ENCODE data around the gene SMARCC1. TPM values are rescaled to one million over a fixed set of nuclear protein-coding genes. Genes with fewer than 3 reads are reported as not detected.

SMARCC1 gene
- total and polyA plus RNA-seq, 2 experiments from 2014 or later = 35.5 to 38.2 TPM

DNA sequence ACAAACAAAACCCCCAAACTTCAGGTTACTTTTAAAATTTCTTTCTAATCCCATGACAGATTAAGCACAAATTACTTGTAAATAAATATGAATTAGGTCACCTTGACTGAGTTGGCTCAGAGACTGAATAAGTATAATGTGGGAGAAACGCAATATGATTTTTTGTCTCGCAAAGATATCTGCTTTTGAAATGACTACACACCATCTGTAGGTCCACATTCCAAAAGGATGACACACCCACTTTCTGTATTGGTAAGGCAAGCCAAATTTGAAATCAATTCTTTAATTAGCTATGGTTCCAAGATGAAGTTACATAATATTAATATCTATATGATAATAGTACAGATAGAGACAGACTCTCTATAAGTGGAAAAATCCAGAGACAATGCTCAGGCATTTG is 136.1 kb downstream of the SMARCC1 start:
- no peaks in the 10 kb centered on the region for H3K9me2 ChIP-seq (replicated peaks; ENCODE audit: insufficient read depth)
- DNase-seq (ENCODE audit: low spot score) = no peak
- H3K36me3 ChIP-seq (replicated peaks; ENCODE audit: insufficient read depth, low read depth) = no peaks in the 10 kb centered on the region
- H3K79me2 ChIP-seq = peaks cover 49% of the 10 kb centered on the region
- no peaks in the 10 kb centered on the region for H3K9me3 ChIP-seq (ENCODE audit: low read depth)
- no peak overlapping the region for H3K4me3 ChIP-seq
- 95% methylated on average over 2 of the region's 2 CpGs for WGBS (ENCODE audit: low lambda C conversion rate, missing lambda C conversion rate)
- H3K4me1 ChIP-seq (ENCODE audit: insufficient read depth) = no peaks in the 10 kb centered on the region
- no peaks in the 10 kb centered on the region for H3K27me3 ChIP-seq
- no peak overlapping the region for H3K27ac ChIP-seq
- H4K20me1 ChIP-seq (ENCODE audit: insufficient read depth, poor library complexity, severe bottlenecking) = no peaks in the 10 kb centered on the region
- no peak overlapping the region for H3K4me2 ChIP-seq
- TF ChIP-seq EZH2 (IDR thresholded peaks at IDR 0.05; ENCODE audit: borderline replicate concordance) (no peak), EZH2phosphoT487 (IDR thresholded peaks at IDR 0.05; ENCODE audit: low read depth, severe bottlenecking, unreplicated experiment) (no peak)
- TF ChIP-seq, protein P1, sequence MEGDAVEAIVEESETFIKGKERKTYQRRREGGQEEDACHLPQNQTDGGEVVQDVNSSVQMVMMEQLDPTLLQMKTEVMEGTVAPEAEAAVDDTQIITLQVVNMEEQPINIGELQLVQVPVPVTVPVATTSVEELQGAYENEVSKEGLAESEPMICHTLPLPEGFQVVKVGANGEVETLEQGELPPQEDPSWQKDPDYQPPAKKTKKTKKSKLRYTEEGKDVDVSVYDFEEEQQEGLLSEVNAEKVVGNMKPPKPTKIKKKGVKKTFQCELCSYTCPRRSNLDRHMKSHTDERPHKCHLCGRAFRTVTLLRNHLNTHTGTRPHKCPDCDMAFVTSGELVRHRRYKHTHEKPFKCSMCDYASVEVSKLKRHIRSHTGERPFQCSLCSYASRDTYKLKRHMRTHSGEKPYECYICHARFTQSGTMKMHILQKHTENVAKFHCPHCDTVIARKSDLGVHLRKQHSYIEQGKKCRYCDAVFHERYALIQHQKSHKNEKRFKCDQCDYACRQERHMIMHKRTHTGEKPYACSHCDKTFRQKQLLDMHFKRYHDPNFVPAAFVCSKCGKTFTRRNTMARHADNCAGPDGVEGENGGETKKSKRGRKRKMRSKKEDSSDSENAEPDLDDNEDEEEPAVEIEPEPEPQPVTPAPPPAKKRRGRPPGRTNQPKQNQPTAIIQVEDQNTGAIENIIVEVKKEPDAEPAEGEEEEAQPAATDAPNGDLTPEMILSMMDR (IDR thresholded peaks at IDR 0.05; ENCODE audit: poor library complexity) = no peak
- no peak overlapping the region for H2AFZ ChIP-seq

DNA sequence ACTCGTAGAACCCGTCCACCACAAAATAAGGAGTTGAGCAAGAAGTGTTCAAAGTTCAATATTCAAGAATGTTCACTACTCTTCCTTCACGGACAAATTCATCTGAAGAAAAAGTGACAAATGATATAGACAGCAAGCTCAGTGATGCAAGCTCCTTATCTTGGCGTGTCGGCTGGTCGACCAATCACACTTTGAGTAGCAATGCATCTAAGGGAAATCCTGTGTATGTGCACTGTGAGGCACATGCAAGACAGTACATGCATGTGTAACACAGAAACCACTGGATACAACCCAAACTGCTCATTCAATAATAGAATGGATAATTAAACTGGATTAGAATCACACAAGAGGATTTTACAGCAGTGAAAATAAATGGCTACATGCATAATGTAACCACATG is 138.6 kb downstream of the SMARCC1 start:
- DNase-seq (ENCODE audit: low spot score) = no peak
- no peaks in the 10 kb centered on the region for H4K20me1 ChIP-seq (ENCODE audit: insufficient read depth, poor library complexity, severe bottlenecking)
- no peaks in the 10 kb centered on the region for H3K9me3 ChIP-seq (ENCODE audit: low read depth)
- H3K4me1 ChIP-seq (ENCODE audit: insufficient read depth) = no peaks in the 10 kb centered on the region
- WGBS (ENCODE audit: low lambda C conversion rate, missing lambda C conversion rate) = 92% methylated on average over 6 of the region's 6 CpGs
- no peaks in the 10 kb centered on the region for H3K27me3 ChIP-seq
- no peak overlapping the region for H3K4me2 ChIP-seq
- H2AFZ ChIP-seq = no peak overlapping the region
- H3K79me2 ChIP-seq = peaks cover 50% of the 10 kb centered on the region
- no peaks in the 10 kb centered on the region for H3K9me2 ChIP-seq (replicated peaks; ENCODE audit: insufficient read depth)
- no peaks in the 10 kb centered on the region for H3K36me3 ChIP-seq (replicated peaks; ENCODE audit: insufficient read depth, low read depth)
- no peak overlapping the region for H3K4me3 ChIP-seq
- TF ChIP-seq, protein P1 (IDR thresholded peaks at IDR 0.05; ENCODE audit: poor library complexity) = no peak
- TF ChIP-seq EZH2phosphoT487 (IDR thresholded peaks at IDR 0.05; ENCODE audit: low read depth, severe bottlenecking, unreplicated experiment) (no peak), EZH2 (IDR thresholded peaks at IDR 0.05; ENCODE audit: borderline replicate concordance) (no peak)
- H3K27ac ChIP-seq = no peak overlapping the region

DNA sequence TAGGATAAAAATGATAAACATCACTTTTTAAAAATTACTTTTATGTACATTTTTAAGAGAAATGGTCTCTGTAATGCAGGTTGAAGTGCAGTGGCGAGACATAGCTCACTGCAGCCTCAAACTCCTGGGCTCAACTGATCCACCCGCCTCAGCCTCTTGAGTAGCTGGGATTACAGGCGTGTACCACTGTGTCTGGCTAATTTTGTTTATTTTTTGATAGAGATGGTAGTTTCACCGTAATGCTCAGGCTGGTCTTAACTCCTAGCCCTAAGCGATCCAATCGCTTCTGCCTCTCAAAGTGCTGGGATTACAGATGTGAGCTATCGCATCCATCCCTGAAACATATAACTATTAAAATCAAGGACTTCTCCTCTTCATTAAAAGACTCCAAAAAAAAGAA is 140.0 kb downstream of the SMARCC1 start:
- H3K4me2 ChIP-seq = no peak overlapping the region
- H3K36me3 ChIP-seq (replicated peaks; ENCODE audit: insufficient read depth, low read depth) = no peaks in the 10 kb centered on the region
- H3K27me3 ChIP-seq = no peaks in the 10 kb centered on the region
- H3K27ac ChIP-seq = no peak overlapping the region
- WGBS (ENCODE audit: low lambda C conversion rate, missing lambda C conversion rate) = 84% methylated on average over 7 of the region's 7 CpGs
- H3K4me3 ChIP-seq = no peak overlapping the region
- H4K20me1 ChIP-seq (ENCODE audit: insufficient read depth, poor library complexity, severe bottlenecking) = no peaks in the 10 kb centered on the region
- no peak for DNase-seq (ENCODE audit: low spot score)
- no peaks in the 10 kb centered on the region for H3K9me3 ChIP-seq (ENCODE audit: low read depth)
- no peaks in the 10 kb centered on the region for H3K9me2 ChIP-seq (replicated peaks; ENCODE audit: insufficient read depth)
- H3K4me1 ChIP-seq (ENCODE audit: insufficient read depth) = no peaks in the 10 kb centered on the region
- H3K79me2 ChIP-seq = peaks cover 42% of the 10 kb centered on the region
- no peak overlapping the region for H2AFZ ChIP-seq
- TF ChIP-seq EZH2phosphoT487 (IDR thresholded peaks at IDR 0.05; ENCODE audit: low read depth, severe bottlenecking, unreplicated experiment) = no peak
- TF ChIP-seq, protein P1 (IDR thresholded peaks at IDR 0.05; ENCODE audit: poor library complexity) = no peak
- TF ChIP-seq EZH2 (IDR thresholded peaks at IDR 0.05; ENCODE audit: borderline replicate concordance) = no peak

DNA sequence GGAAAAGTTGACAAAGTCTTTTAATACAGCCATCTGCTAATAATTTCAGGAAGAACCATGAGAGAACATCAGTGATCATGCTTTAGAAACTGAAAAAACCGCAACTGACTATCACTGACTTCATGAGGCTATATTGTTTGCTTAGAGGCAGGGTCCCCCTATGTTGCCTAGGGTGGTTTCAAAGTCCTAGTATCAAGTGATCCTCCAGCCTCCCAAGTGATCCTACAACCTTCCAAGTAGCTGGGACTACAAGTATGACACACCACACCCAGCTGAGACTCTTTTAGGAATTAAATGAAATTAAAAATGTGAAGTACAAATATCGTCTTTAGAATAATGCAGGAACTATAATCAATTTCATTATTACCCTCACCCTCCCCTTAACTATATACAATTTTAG is 144.8 kb downstream of the SMARCC1 start:
- Histone ChIP-seq H3K9me2 (replicated peaks; ENCODE audit: insufficient read depth) (no peaks in the 10 kb centered on the region), H3K4me1 (ENCODE audit: insufficient read depth) (no peaks in the 10 kb centered on the region), H2AFZ (no peak overlapping the region), H3K27ac (no peak overlapping the region), H3K36me3 (replicated peaks; ENCODE audit: insufficient read depth, low read depth) (no peaks in the 10 kb centered on the region), H4K20me1 (ENCODE audit: insufficient read depth, poor library complexity, severe bottlenecking) (no peaks in the 10 kb centered on the region), H3K4me3 (no peak overlapping the region), H3K9me3 (ENCODE audit: low read depth) (no peaks in the 10 kb centered on the region), H3K27me3 (no peaks in the 10 kb centered on the region), H3K79me2 (peaks cover 20% of the 10 kb centered on the region), H3K4me2 (no peak overlapping the region)
- no peak for DNase-seq (ENCODE audit: low spot score)
- 92% methylated on average over 2 of the region's 2 CpGs for WGBS (ENCODE audit: low lambda C conversion rate, missing lambda C conversion rate)
- TF ChIP-seq EZH2phosphoT487 (IDR thresholded peaks at IDR 0.05; ENCODE audit: low read depth, severe bottlenecking, unreplicated experiment) (no peak), EZH2 (IDR thresholded peaks at IDR 0.05; ENCODE audit: borderline replicate concordance) (no peak)
- TF ChIP-seq, protein P1 (IDR thresholded peaks at IDR 0.05; ENCODE audit: poor library complexity) = no peak
